IPS DF 4.7 (cell line): ENCODE results near the gene PPP1R12A.

ENCODE experiments used
- DNase-seq: peaks from one replicate; pipeline ENCODE4 v3.0.0-alpha.2; 2013; ENCODE audit warnings: low spot score; ENCODE audit errors: extremely low read depth

PPP1R12A gene

GRCh38 chr12:79842630-79843029 is 92.3 kb downstream of the PPP1R12A start:
- no peak for DNase-seq

GRCh38 chr12:79841878-79842265 is 93.0 kb downstream of the PPP1R12A start:
- DNase-seq, result no peak

GRCh38 chr12:79841248-79841877 is 93.5 kb downstream of the PPP1R12A start:
- DNase-seq, result no peak

GRCh38 chr12:79838359-79838758 is 96.5 kb downstream of the PPP1R12A start:
- no peak for DNase-seq

- no peak for DNase-seq
Measured at GRCh38 chr12:79837575-79837974, 97.3 kb downstream of the PPP1R12A start.

GRCh38 chr12:79835377-79835843 is 99.5 kb downstream of the PPP1R12A start:
- DNase-seq, result no peak

GRCh38 chr12:79834712-79835376 is 100.1 kb downstream of the PPP1R12A start:
- no peak for DNase-seq

- DNase-seq, result no peak
Measured at GRCh38 chr12:79830440-79830839, 104.5 kb downstream of the PPP1R12A start.

- no peak for DNase-seq
Measured at GRCh38 chr12:79828924-79829323, 106.0 kb downstream of the PPP1R12A start.

- no peak for DNase-seq
Measured at GRCh38 chr12:79827484-79827883, 107.4 kb downstream of the PPP1R12A start.

GRCh38 chr12:79826267-79827128 is 108.4 kb downstream of the PPP1R12A start:
- DNase-seq, result no peak

GRCh38 chr12:79822475-79822874 is 112.4 kb downstream of the PPP1R12A start:
- no peak for DNase-seq

GRCh38 chr12:79818856-79819255 is 116.0 kb downstream of the PPP1R12A start:
- DNase-seq, result no peak

- peak; percentile 53 for DNase-seq
Measured at GRCh38 chr12:79784366-79785065, 150.4 kb downstream of the PPP1R12A start.

- DNase-seq, result no peak
Measured at GRCh38 chr12:79782172-79782900, 152.6 kb downstream of the PPP1R12A start.

- DNase-seq, result no peak
Measured at GRCh38 chr12:79778802-79779448, 156.0 kb downstream of the PPP1R12A start.

GRCh38 chr12:79776111-79776510 is 158.8 kb downstream of the PPP1R12A start:
- DNase-seq, result no peak

GRCh38 chr12:79775355-79776027 is 159.4 kb downstream of the PPP1R12A start:
- no peak for DNase-seq

GRCh38 chr12:79773896-79774295 is 161.0 kb downstream of the PPP1R12A start:
- DNase-seq, result no peak
